Esophagus (tissue), 2 donors: ENCODE data around the gene MEIS3. TPM values are rescaled to one million over a fixed set of nuclear protein-coding genes. Genes with fewer than 3 reads are reported as not detected.
A peak's percentile ranks its signal among the peaks of the same experiment; 100 is the strongest.

Experiments
- H3K27ac ChIP-seq, 2 donors: one replicate each; pipeline ENCODE4 v1.5.1; 2013; ENCODE audit warnings: low read depth in 2 of 2, mild to moderate bottlenecking in 2 of 2, inconsistent platforms in 1 of 2, low read length in 1 of 2, moderate library complexity in 1 of 2
- H3K27me3 ChIP-seq, 2 donors: one replicate each; pipeline ENCODE4 v1.6.1; 2013; ENCODE audit warnings: low read length in 2 of 2, control low read depth in 1 of 2, mild to moderate bottlenecking in 1 of 2; ENCODE audit not compliant: insufficient read depth in 2 of 2, control insufficient read depth in 1 of 2
- H3K36me3 ChIP-seq, 2 donors: one replicate each; pipeline ENCODE4 v1.6.1; 2013; ENCODE audit warnings: low read length in 1 of 2; ENCODE audit not compliant: control insufficient read depth in 2 of 2, insufficient read depth in 2 of 2
- H3K4me1 ChIP-seq, 2 donors: one replicate each; pipeline ENCODE4 v1.6.1; 2013; ENCODE audit warnings: low read length in 1 of 2; ENCODE audit not compliant: control insufficient read depth in 2 of 2, insufficient read depth in 2 of 2
- H3K4me3 ChIP-seq, 2 donors: one replicate each; pipeline ENCODE4 v1.5.1; 2013; ENCODE audit warnings: low read length in 2 of 2, mild to moderate bottlenecking in 2 of 2, low read depth in 1 of 2, moderate library complexity in 1 of 2
- H3K9me3 ChIP-seq, 2 donors: one replicate each; pipeline ENCODE4 v1.6.1; 2013; ENCODE audit warnings: mild to moderate bottlenecking in 2 of 2, low read depth in 1 of 2, low read length in 1 of 2, moderate library complexity in 1 of 2; ENCODE audit not compliant: control insufficient read depth in 2 of 2, insufficient read depth in 1 of 2
- WGBS, 2 donors: extraction: QIAGEN DNeasy Blood & Tissue Kit; methylation state at CpG; one replicate each; pipeline ENCODE4 v1.1.7; 2013; 5-methylcytosine and 5-hydroxymethylcytosine counted together
- polyA plus RNA-seq, 2 donors: library from polyadenylated mRNA; stranded (reverse); fragments of 200-250 nt; gene quantifications; one replicate each; pipeline ENCODE4 v1.2.3, GENCODE V29; 2013
- donor health status: healthy with polysubstance abuse.
- donor health status: Bipolar disorder and iron deficiency.

MEIS3 gene
- polyA plus RNA-seq, 2 donors, result 4.4 to 4.7 TPM

GRCh38 chr19:47428177-47428894 lies 9.0 kb upstream of the MEIS3 start:
- Histone ChIP-seq H3K27me3 (peaks cover 0 to 6% of the 10 kb centered on the region in 2 donors), H3K4me1 (peaks cover 4 to 16% of the 10 kb centered on the region in 2 donors), H3K27ac (peak overlapping the region; percentile 9 to 54), H3K36me3 (no peaks in the 10 kb centered on the region), H3K4me3 (no peak overlapping the region), H3K9me3 (no peaks in the 10 kb centered on the region)
- WGBS, 2 donors, result 1% methylated on average over 27 of the region's 27 CpGs

DNA sequence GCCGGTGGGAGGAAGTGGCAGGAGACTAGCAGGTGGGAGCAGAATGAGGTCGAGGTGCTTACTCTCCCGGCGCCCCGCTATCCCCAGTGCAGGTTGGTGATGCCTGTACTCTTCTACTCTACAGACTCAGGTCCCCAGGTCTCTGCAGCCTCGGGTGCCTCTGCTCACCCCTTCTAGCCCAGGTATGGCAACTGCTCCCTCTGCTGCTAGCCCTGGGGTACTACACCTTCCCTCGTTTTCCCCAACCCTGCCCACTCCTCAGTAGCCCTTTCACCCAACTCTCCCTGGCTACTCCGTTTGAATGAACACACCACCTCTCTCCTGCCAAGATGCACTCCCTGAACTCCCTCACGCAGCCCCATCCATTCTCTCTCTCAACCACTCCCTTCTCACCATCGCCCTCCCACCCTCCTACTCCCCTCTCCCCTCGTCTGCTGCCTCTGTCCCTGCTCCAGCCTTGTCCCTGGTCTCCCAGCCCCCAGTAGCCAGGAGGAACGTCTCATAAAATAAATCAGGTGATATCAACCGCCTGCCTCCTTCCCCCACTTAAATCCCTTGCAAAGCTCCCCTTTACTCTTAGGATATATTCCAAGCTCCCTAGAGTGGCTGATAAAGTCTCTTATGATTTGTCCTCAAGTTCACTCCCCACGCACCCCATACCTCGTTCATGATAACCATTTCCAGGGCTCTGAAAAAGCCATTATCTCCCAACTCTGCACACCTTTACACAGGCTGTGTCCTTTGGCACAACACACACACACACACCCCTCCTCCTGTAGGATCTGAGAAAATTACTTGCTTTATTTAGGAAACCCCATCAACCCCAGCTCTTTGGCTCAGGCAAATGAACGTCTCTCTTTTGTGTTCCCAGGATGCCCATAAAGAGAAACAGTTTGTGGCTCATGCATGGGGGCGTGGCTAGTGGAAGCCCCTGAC lies 8.2 kb upstream of the MEIS3 start:
- no peaks in the 10 kb centered on the region for H3K9me3 ChIP-seq
- peaks cover 0 to 6% of the 10 kb centered on the region in 2 donors for H3K27me3 ChIP-seq
- H3K36me3 ChIP-seq, result no peaks in the 10 kb centered on the region
- peaks cover 4 to 16% of the 10 kb centered on the region in 2 donors for H3K4me1 ChIP-seq
- 6 to 8% methylated on average over 14 to 17 of the region's 17 CpGs for whole genome bisulfite sequencing, 2 donors
- no peak overlapping the region for H3K4me3 ChIP-seq
- H3K27ac ChIP-seq, result peak overlapping the region; percentile 1 to 54

DNA sequence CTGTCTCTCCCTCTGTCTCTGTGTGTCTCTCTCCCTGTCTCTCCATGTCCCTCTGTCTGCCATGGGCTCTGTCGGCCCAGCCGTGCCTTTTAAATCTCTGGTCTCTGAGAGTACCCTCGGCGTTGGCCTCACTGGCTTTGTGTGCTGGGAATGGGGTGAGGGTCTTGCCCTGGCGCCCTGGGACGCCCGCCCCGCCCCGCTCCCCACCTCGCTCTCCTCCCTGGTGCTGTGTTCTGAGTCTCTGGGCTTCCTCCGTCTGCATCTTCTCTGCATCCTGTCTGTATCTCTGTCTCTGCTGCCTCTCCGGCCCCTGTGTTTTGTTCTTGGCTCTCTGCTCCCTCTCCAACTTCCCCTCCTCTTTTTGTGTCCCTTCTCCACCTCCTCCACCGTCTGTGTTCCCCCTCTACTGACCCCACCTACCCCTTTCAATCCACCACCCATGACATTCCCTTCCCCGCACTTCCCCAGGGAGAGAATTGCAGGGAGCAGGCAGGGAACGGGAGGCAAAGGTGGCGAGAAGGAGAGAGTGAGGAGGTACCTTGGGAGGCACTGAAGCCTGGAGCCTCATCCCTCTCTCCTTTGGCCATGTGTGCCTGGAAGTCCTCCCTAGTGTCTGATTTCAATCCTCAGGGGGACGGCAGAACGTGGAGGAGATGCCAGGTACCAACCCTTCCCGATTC lies 4.0 kb upstream of the MEIS3 start:
- Histone ChIP-seq H3K4me1 (peaks cover 0 to 5% of the 10 kb centered on the region in 2 donors), H3K36me3 (no peaks in the 10 kb centered on the region), H3K9me3 (no peaks in the 10 kb centered on the region), H3K27ac (no peak overlapping the region), H3K4me3 (no peak overlapping the region), H3K27me3 (peaks cover 0 to 17% of the 10 kb centered on the region in 2 donors)
- WGBS, 2 donors, result 15 to 16% methylated on average over 17 to 19 of the region's 19 CpGs

- no peaks in the 10 kb centered on the region for H3K9me3 ChIP-seq
- H3K36me3 ChIP-seq, result no peaks in the 10 kb centered on the region
- no peak overlapping the region for H3K27ac ChIP-seq
- H3K27me3 ChIP-seq, result peaks cover 0 to 17% of the 10 kb centered on the region in 2 donors
- H3K4me1 ChIP-seq, result peaks cover 0 to 2% of the 10 kb centered on the region in 2 donors
- 10 to 13% methylated on average over 1 of the region's 1 CpG for WGBS, 2 donors
- H3K4me3 ChIP-seq, result no peak overlapping the region
These were observed 3.3 kb upstream of the MEIS3 start for GRCh38 chr19:47422417-47423163.

- Histone ChIP-seq H3K4me1 (no peaks in the 10 kb centered on the region), H3K36me3 (no peaks in the 10 kb centered on the region), H3K9me3 (no peaks in the 10 kb centered on the region), H3K27ac (no peak overlapping the region), H3K27me3 (peaks cover 0 to 17% of the 10 kb centered on the region in 2 donors), H3K4me3 (no peak overlapping the region)
- WGBS, 2 donors, result 4 to 5% methylated on average over 29 to 31 of the region's 31 CpGs
These were observed 2.6 kb upstream of the MEIS3 start for GRCh38 chr19:47421844-47422395.

GRCh38 chr19:47421244-47421786 lies 2.0 kb upstream of the MEIS3 start:
- no peaks in the 10 kb centered on the region for H3K36me3 ChIP-seq
- no peak overlapping the region for H3K27ac ChIP-seq
- no peak overlapping the region for H3K4me3 ChIP-seq
- WGBS, 2 donors, result 18 to 20% methylated on average over 16 of the region's 16 CpGs
- H3K9me3 ChIP-seq, result no peaks in the 10 kb centered on the region
- no peaks in the 10 kb centered on the region for H3K4me1 ChIP-seq
- peaks cover 4 to 21% of the 10 kb centered on the region in 2 donors for H3K27me3 ChIP-seq

DNA sequence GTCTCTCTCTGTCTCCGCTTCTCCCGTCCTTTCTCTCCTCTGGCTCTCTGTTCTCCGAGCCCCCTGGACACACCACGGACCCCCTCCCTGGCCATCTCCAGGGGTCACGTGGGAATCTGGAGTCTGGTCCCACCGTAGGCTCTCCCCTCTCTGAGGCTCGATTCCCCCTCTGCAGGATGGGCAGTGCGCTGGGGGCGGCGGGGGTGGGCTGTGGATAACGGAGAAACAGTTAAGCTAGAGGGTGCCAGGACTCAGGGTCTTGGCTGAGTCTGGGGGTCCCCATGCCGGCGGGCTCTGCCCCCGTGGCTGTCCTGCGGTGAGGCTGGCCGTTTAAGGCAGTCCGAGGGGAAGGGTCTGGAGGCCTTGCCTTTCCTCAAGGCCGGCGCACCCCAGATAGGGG lies 462 bp upstream of the MEIS3 start:
- Histone ChIP-seq H3K27ac (no peak overlapping the region), H3K9me3 (no peaks in the 10 kb centered on the region), H3K36me3 (no peaks in the 10 kb centered on the region), H3K4me1 (no peaks in the 10 kb centered on the region), H3K4me3 (no peak overlapping the region), H3K27me3 (peaks cover 8 to 21% of the 10 kb centered on the region in 2 donors)
- WGBS, 2 donors, result 18 to 26% methylated on average over 18 to 19 of the region's 19 CpGs

DNA sequence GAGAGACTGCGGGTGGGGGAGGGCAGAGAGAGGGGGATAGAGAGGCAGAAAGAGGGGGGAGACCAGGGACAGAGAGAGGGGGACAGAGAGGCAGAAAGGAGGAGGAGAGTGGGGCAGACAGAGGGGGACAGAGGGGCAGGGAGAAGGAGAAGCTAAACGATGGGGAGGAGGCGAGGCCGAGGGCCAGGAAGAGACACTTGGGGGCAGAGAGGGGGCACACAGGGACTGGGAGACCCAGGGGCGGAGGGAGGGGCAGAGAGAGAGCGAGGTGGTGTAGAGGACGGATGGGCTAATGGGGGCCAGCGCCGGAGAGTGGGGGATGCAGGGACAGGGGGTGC lies 666 bp downstream of the MEIS3 start:
- 3 to 4% methylated on average over 8 to 9 of the region's 9 CpGs for WGBS, 2 donors
- Histone ChIP-seq H3K4me1 (no peaks in the 10 kb centered on the region), H3K9me3 (no peaks in the 10 kb centered on the region), H3K4me3 (peak overlapping the region; percentile 35 to 46), H3K27me3 (peaks cover 8 to 18% of the 10 kb centered on the region in 2 donors), H3K36me3 (no peaks in the 10 kb centered on the region), H3K27ac (no peak overlapping the region)
